Measurements from ENCODE around the gene IL17RC. TPM values are rescaled to one million over a fixed set of nuclear protein-coding genes. Genes with fewer than 3 reads are reported as not detected.

Gene IL17RC
- total RNA-seq, 2 experiments from 2014 or later = 0.30 to 0.41 TPM

DNA sequence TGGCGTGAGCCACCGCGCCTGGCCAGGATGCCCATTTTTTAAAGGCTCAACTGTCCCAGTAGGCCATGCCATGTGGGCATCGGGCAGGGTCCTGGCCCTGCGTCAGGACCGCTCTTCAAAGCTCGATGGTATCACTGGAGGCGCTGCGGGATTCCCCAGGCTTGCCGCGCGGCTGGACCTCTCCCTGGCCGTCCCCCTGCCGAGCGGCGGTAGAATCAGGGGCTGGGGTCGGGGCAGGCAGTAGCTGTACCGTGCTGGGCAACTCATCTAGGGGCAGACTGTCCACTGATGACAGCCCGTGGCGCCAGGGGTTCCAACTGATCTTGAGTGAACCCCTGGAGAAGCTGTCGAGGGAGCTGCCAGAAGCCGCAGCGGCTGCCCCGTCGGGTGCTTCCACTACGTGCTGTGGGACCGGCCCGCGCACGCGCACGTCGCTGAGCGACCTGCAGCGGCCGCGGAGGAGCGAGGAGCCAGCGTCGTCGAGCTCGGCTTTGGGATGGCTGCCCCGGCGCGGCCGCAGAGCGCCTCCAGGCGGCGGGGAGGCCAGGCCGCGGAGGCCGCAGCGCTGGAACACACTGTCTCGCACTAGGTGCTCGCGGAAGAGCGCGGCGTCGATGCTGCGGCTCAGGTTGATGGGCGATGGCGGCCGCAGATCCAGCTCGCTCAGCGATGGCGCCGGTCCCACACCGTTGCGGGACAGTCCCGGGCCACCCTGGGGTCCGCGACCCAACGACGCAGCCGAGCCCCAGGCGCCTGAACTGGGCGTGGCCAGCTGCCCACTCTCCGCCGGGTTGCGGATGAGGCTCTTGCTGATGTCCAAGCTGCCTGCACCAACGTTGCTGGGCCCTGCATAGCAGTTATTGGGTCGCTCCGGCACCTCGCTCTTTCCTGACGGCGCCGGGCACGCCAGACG lies 29.5 kb downstream of the IL17RC start:
- no peaks in the 10 kb centered on the region for H3K27me3 Mint-ChIP-seq
- DNase-seq = peak; percentile 82
- peaks cover 2% of the 10 kb centered on the region for H3K36me3 Mint-ChIP-seq
- H3K9me3 Mint-ChIP-seq (ENCODE audit: low read depth) = no peaks in the 10 kb centered on the region
- H3K27ac Mint-ChIP-seq = peak overlapping the region; percentile 56
- CTCF ChIA-PET = interaction anchor here (0.5 to 2.9 kb wide), 16 partner anchors 12 to 374 kb away, joined by 3 to 38 read pairs (median 4); partner anchors contain the start of genes CAMK1, CRELD1, EMC3 and JAGN1
- peak overlapping the region; percentile 70 for H3K4me3 Mint-ChIP-seq
- peaks cover 9% of the 10 kb centered on the region for H3K4me1 Mint-ChIP-seq
- ATAC-seq = peak; percentile 88

DNA sequence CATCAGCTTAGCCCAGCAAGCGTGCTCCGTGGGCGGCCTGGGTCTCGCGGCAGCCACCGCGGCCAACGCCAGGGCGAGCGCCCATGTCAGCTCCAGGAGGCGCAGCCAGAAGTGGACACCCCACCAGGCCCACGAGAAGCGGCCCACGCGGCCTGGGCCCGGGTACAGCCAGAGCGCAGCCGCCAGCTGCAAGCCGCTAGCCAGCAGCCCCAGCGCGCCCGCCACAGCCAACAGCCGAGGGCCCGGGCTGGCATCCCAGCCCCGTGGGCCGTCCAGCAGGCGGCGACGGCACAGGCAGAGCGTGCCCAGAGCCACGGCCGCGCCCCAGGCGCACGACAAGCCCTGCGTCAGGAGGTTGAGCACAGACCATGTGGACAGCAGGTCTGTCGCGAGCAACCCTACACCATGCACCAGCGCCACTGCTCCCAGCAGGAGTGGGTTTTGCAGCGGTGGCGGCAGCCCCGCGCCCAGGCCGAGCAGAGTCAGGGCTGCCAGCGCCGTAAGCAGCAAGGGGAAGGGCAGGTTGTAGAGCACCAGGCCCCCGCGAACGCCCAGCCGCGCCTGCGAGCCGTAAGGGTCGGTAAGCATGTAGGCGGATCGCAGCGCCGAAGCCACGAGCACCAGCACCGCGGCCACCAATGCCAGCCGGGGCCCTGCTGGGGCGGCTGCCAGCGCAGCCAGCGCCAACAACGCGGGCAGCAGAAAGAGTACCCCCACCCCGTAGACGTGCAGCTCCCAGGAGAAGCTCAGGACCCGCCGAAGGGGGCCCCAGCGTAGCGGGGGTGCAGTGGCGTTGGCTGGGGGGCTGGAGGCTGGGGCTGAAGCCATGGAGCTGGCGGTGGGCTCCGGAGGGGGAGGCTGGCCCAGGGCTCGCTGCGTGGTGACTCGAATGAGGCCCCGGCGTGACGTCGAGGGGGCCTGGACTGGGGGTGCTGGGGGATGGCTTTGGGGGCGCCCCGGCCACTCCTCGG lies 30.4 kb downstream of the IL17RC start:
- Mint-ChIP-seq H3K36me3 (peaks cover under 1% of the 10 kb centered on the region), H3K9me3 (ENCODE audit: low read depth) (no peaks in the 10 kb centered on the region), H3K27ac (no peak overlapping the region), H3K4me1 (peaks cover 14% of the 10 kb centered on the region), H3K4me3 (no peak overlapping the region), H3K27me3 (no peaks in the 10 kb centered on the region)
- no peak for ATAC-seq
- no peak for DNase-seq
- CTCF ChIA-PET = interaction anchor here (1.0 to 2.9 kb wide), 11 partner anchors 13 to 374 kb away, joined by 3 to 38 read pairs (median 5); partner anchors contain the start of genes CRELD1, EMC3, OGG1 and SEC13

DNA sequence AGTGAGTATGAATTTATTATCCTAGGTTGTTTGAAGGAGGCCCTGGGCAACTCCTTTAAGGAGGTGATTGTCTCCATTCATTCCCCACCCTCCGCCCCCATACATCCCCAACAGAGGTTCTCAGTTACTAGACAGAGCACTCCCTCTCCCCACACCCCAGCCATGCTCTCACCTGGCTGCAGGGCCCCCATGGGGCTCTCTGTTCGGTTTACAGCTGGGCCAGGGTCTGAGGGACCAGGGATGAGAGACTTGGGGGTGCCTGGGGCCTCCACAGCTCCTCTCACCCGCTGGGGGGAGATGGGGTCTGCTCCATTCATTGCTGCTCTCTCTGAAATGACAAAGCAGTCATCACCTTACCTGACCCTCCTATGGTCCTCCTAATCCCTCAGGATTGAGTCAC lies 31.7 kb downstream of the IL17RC start:
- Mint-ChIP-seq H3K9me3 (ENCODE audit: low read depth) (no peaks in the 10 kb centered on the region), H3K27ac (no peak overlapping the region), H3K36me3 (no peaks in the 10 kb centered on the region), H3K27me3 (no peaks in the 10 kb centered on the region), H3K4me3 (no peak overlapping the region), H3K4me1 (peaks cover 20% of the 10 kb centered on the region)
- CTCF ChIA-PET = interaction anchor here (2.9 kb wide), 1 partner anchor 15 kb away, joined by 38 read pairs; the partner anchor contains the start of gene CRELD1
- DNase-seq = no peak
- no peak for ATAC-seq

DNA sequence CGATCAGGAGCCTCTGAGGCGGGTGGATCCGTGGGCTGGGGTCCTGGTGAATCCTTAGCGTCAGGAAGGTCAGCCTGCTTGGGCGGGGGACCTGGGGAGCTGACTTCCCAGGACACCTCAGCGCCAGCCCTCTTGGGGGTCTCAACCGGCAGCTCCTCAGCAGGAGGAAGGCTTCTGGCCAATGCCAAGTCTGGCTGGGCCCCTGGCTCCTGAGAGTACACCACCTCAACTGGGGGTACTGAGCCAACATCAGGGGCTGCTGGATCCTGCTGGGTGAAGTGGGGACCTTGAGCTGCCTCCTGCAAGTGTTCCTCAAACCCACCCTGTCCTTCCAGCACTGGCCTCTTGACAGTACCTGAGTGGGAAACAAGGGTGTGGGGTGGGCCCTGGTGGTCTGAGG lies 32.2 kb downstream of the IL17RC start:
- H3K4me3 Mint-ChIP-seq = no peak overlapping the region
- peaks cover 20% of the 10 kb centered on the region for H3K4me1 Mint-ChIP-seq
- CTCF ChIA-PET = interaction anchor here (1.3 kb wide), 1 partner anchor 105 kb away, joined by 3 read pairs; the partner anchor contains the start of gene RPUSD3
- DNase-seq (no peak), ATAC-seq (no peak)
- no peak overlapping the region for H3K27ac Mint-ChIP-seq
- no peaks in the 10 kb centered on the region for H3K27me3 Mint-ChIP-seq
- H3K36me3 Mint-ChIP-seq = no peaks in the 10 kb centered on the region
- no peaks in the 10 kb centered on the region for H3K9me3 Mint-ChIP-seq (ENCODE audit: low read depth)

DNA sequence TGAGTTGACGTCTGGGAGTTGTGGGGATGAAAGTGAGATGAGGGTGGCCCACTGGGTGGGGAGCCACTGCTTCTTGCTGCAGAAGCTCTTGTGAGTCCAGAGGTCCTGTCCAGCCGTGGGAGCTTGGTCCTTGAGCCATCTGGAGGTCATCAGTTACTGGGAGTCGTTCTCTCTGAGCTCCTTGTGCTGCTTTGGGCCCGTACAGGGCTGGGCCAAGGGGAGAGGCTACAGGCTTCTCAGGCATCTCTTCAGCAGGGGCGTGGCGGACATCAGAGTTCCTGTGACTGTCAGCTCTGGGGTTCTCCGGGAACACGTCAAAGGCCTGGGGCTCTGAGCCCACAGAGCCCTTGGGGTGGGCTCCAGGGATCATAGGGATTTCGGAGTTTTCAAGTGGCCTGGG lies 32.7 kb downstream of the IL17RC start:
- Mint-ChIP-seq H3K4me1 (peaks cover 20% of the 10 kb centered on the region), H3K36me3 (no peaks in the 10 kb centered on the region), H3K9me3 (ENCODE audit: low read depth) (no peaks in the 10 kb centered on the region), H3K27me3 (no peaks in the 10 kb centered on the region), H3K4me3 (no peak overlapping the region), H3K27ac (no peak overlapping the region)
- DNase-seq = no peak
- ATAC-seq = no peak
- CTCF ChIA-PET = interaction anchor here (1.3 kb wide), 1 partner anchor 105 kb away, joined by 3 read pairs; the partner anchor contains the start of gene RPUSD3

DNA sequence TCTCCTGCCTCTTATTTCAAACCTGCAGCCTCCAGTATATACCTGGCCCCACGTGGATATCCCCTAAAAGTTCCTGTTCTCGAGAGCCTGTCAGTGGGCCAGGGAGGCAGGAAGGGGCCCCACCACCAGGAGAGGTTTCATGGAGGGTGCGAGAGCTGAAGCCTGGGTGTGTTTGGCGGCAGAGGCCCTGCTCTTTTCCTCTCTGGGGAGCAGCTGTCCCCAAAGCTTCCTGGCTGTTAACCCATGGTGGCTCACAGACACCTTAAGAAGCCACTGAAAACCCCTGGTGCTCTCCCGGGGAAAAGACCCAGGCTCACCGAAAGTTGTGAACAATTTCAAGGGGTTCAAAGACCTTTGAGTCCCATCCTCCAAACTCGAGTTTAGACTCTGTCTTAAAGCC lies 34.2 kb downstream of the IL17RC start:
- H3K27me3 Mint-ChIP-seq = no peaks in the 10 kb centered on the region
- peak overlapping the region; percentile 62 for H3K27ac Mint-ChIP-seq
- H3K36me3 Mint-ChIP-seq = no peaks in the 10 kb centered on the region
- peaks cover 20% of the 10 kb centered on the region for H3K4me1 Mint-ChIP-seq
- CTCF ChIA-PET = interaction anchor here (1.0 to 1.8 kb wide), 3 partner anchors 9 to 18 kb away, joined by 3 to 5 read pairs (median 3); partner anchors contain the start of gene CRELD1
- ATAC-seq (no peak), DNase-seq (no peak)
- no peaks in the 10 kb centered on the region for H3K9me3 Mint-ChIP-seq (ENCODE audit: low read depth)
- peak overlapping the region; percentile 76 for H3K4me3 Mint-ChIP-seq

DNA sequence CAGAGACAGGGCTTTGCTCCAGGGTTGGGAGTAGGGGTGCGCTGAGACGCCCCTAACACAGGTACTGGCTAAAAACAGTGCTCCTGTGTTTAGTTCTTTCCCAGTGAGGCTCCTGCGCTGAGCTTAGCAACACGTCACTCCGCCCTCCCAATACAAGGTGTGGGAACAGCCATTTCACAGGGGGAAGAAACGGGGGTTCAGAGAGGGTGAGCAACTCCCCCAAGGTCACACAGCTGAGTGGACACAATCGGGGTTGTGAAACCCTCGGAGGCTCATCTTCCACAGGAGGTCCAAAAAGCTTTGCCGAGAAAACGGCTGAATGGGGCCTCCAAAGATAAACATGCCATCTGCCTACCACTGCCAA lies 34.7 kb downstream of the IL17RC start:
- Mint-ChIP-seq H3K9me3 (ENCODE audit: low read depth) (no peaks in the 10 kb centered on the region), H3K4me3 (peak overlapping the region; percentile 76), H3K4me1 (peaks cover 18% of the 10 kb centered on the region), H3K27me3 (no peaks in the 10 kb centered on the region), H3K36me3 (no peaks in the 10 kb centered on the region), H3K27ac (no peak overlapping the region)
- DNase-seq (no peak), ATAC-seq (peak; percentile 10)
- CTCF ChIA-PET = interaction anchor here (0.6 to 1.8 kb wide), 5 partner anchors 8 to 102 kb away, joined by 3 to 5 read pairs (median 3); partner anchors contain the start of gene CRELD1

DNA sequence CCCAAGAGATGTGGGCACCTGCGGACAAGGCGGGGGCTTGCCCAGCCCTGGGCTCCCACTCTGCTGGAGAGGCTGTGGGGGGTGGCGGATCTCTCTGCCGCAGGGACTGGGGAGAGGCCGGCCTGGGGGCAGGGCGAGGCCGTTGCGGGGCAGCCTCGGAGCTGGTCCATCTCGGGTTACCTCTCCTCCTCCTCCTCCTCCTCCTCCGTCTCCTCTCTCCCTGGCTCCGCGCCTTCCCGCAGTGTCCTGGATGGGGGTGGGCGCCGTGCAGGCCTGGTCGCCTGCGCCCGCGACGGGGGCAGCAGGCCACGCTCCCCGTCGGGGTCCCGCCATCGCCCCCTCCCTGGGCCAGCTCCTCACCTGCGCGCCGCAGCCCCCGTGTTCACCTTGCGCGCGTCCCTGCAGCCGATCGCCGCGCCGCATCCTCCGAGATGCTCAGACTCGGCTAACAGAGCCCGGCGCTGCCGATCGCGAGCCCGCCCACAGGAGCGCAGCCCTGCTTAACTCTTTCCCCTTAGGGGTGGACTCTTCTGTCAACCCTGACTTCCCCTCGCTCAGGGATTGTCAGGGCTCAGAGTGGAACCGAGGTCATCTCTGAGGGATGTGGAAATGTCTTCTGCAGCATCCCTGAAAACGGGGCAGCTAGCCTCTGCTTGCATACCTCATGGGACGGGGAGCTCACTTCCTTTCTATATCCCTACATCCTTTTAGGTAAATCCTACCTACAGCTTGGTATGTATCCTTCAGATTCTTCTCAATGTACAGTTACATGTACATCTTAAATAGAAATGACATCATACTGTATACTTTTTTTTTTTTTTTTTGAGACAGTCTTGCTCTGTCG lies 35.3 kb downstream of the IL17RC start, which contains the start of gene PRRT3:
Gene PRRT3, minus strand, starts transcription at position 447 of the 844 bp plus-strand sequence. CDS start 2,293 bp downstream, outside the sequence.
- no peak within 1 kb of the TSS for H3K27ac Mint-ChIP-seq
- no peaks in the 10 kb centered on the region for H3K27me3 Mint-ChIP-seq
- H3K36me3 Mint-ChIP-seq = no peaks in the 10 kb centered on the region
- CTCF ChIA-PET = interaction anchor here (0.6 to 1.8 kb wide), 7 partner anchors 8 to 103 kb away, joined by 3 to 5 read pairs (median 3); partner anchors contain the start of genes CRELD1 and JAGN1
- DNase-seq = peak; percentile 78
- peak within 1 kb of the TSS; percentile 76 for H3K4me3 Mint-ChIP-seq
- no peaks in the 10 kb centered on the region for H3K9me3 Mint-ChIP-seq (ENCODE audit: low read depth)
- peak; percentile 95 for ATAC-seq
- H3K4me1 Mint-ChIP-seq = peaks cover 18% of the 10 kb centered on the region

DNA sequence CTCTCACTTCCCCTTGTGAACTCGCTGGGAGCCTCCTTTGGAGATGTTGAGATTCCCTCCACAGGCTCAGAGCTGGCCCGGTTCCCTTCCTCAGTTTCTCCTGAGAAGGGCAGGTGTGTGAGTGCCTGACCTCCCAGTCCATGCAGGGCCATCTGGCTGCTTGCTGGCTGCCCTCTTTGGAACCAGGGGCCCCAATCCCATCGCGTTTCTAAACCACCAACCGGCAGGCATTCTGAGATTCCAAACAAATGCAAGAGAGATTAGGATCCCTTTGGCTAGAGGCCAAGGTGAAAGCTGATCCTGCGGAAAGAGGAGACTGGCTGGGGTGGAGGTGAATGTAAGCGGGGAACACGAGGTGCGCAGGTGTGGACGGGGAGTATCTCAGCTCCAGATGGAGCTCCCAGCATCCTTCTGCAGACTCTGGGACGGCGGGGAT lies 38.2 kb downstream of the IL17RC start:
- ATAC-seq = no peak
- Mint-ChIP-seq H3K27ac (no peak overlapping the region), H3K4me3 (no peak overlapping the region), H3K4me1 (peaks cover 18% of the 10 kb centered on the region), H3K36me3 (no peaks in the 10 kb centered on the region), H3K9me3 (ENCODE audit: low read depth) (no peaks in the 10 kb centered on the region), H3K27me3 (no peaks in the 10 kb centered on the region)
- CTCF ChIA-PET = interaction anchor here (1.9 kb wide), 1 partner anchor 22 kb away, joined by 5 read pairs; the partner anchor contains the start of gene CRELD1
- DNase-seq = no peak

DNA sequence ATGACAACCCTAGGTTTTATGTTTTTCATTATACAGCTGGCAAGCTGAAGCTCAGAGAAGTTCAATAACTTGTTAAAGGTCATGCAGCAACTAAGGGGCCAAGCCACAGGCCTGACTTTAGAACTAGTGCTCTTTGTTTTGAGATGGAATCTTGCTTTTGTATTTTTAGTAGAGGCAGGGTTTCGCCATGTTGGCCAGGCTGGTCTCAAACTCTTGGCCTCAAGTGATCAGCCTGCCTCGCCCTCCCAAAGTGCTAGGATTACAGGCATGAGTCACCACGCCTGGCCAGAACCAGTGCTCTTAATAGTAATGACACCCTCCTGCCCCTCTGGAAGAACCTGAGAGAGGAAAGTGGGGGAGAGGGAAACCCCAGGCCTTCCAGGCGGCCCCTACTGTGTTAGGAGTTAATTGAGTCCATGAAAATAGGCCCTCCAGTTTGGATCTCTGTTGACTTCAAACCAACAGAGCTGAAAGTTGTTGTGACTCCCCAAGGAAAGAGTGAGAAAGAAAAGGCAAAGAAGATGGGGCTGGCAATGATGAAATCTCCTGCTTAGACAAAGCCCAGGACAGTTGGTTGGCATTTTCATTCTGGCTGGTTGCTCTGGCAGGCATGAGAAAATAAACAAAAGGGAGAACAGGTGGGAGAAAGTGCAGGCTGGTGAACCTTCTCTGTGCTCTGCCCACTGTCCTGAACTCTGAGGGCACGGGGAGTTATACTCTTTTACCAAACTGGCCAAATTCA lies 38.9 kb downstream of the IL17RC start:
- CTCF ChIA-PET = interaction anchor here (1.9 kb wide), 1 partner anchor 23 kb away, joined by 5 read pairs; the partner anchor contains the start of gene CRELD1
- no peak for DNase-seq
- Mint-ChIP-seq H3K4me3 (no peak overlapping the region), H3K36me3 (no peaks in the 10 kb centered on the region), H3K27me3 (no peaks in the 10 kb centered on the region), H3K9me3 (ENCODE audit: low read depth) (no peaks in the 10 kb centered on the region), H3K27ac (no peak overlapping the region), H3K4me1 (peaks cover 17% of the 10 kb centered on the region)
- ATAC-seq = no peak

DNA sequence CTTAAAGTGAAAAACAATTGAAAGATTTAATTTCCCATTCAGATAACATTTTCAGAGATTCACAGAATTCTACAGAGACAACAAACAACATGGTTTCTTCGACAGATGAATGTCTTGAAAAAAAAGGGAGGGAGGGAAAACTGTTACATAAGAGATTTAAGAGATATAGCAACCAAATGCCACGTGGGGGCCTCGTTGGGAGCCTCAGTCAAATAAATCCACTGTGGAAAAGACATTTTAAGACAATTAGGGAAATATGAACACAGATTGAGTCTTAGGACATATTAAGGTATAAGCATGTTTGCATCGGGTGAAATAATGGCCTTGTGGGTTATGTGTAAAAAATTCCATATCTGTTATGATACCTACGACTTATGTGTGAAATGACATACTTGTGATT lies 40.3 kb downstream of the IL17RC start:
- CTCF ChIA-PET = interaction anchor here (1.9 kb wide), 1 partner anchor 24 kb away, joined by 5 read pairs; the partner anchor contains the start of gene CRELD1
- no peaks in the 10 kb centered on the region for H3K9me3 Mint-ChIP-seq (ENCODE audit: low read depth)
- DNase-seq (no peak), ATAC-seq (no peak)
- no peak overlapping the region for H3K4me3 Mint-ChIP-seq
- H3K27me3 Mint-ChIP-seq = no peaks in the 10 kb centered on the region
- H3K4me1 Mint-ChIP-seq = peaks cover 7% of the 10 kb centered on the region
- H3K27ac Mint-ChIP-seq = no peak overlapping the region
- no peaks in the 10 kb centered on the region for H3K36me3 Mint-ChIP-seq
